Stimulated activated CD4-positive, alpha-beta T cell treated with anti-CD3 and anti-CD28 coated beads, Interleukin-2, amount 100 ng/mL, for 24 hours (primary cell): ENCODE results near the gene NRIP1.

Source experiments
- DNase-seq, 2 donors: peaks; one replicate each; pipeline ENCODE4 v3.0.0-alpha.2; 2020

The NRIP1 gene

GRCh38 chr21:15064576-15065391, at the start of gene NRIP1:
Gene NRIP1, minus strand, starts transcription at chr21:15065000. Its CDS starts 96,808 bp downstream, at chr21:14968192.
- peak; percentile 74 to 78 for DNase-seq

- no peak for DNase-seq
Measured at GRCh38 chr21:15112858-15113257, 48.1 kb upstream of the NRIP1 start.

GRCh38 chr21:15108801-15109200, 44.0 kb upstream of the NRIP1 start:
- no peak for DNase-seq

GRCh38 chr21:15104470-15104869, 39.7 kb upstream of the NRIP1 start:
- DNase-seq: no peak

GRCh38 chr21:15098908-15099307, 34.1 kb upstream of the NRIP1 start:
- no peak for DNase-seq

- DNase-seq: no peak
Measured at GRCh38 chr21:15098181-15098580, 33.4 kb upstream of the NRIP1 start.

GRCh38 chr21:15097580-15097979, 32.8 kb upstream of the NRIP1 start:
- DNase-seq: no peak

GRCh38 chr21:15096146-15096545, 31.3 kb upstream of the NRIP1 start:
- no peak for DNase-seq

- DNase-seq: no peak
Measured at GRCh38 chr21:15095326-15095725, 30.5 kb upstream of the NRIP1 start.

- DNase-seq: no peak
Measured at GRCh38 chr21:15094706-15095105, 29.9 kb upstream of the NRIP1 start.

GRCh38 chr21:15093216-15093615, 28.4 kb upstream of the NRIP1 start:
- DNase-seq: no peak

- no peak for DNase-seq
Measured at GRCh38 chr21:15092745-15093144, 27.9 kb upstream of the NRIP1 start.

- DNase-seq: no peak
Measured at GRCh38 chr21:15090390-15090789, 25.6 kb upstream of the NRIP1 start.

- DNase-seq: no peak
Measured at GRCh38 chr21:15088488-15088887, 23.7 kb upstream of the NRIP1 start.

GRCh38 chr21:15084668-15085067, 19.9 kb upstream of the NRIP1 start:
- DNase-seq: no peak

- no peak for DNase-seq
Measured at GRCh38 chr21:15080526-15080925, 15.7 kb upstream of the NRIP1 start.

GRCh38 chr21:15079269-15079668, 14.5 kb upstream of the NRIP1 start:
- DNase-seq: no peak

- DNase-seq: no peak
Measured at GRCh38 chr21:15078180-15078579, 13.4 kb upstream of the NRIP1 start.

GRCh38 chr21:15077529-15078145, 12.8 kb upstream of the NRIP1 start:
- no peak for DNase-seq

GRCh38 chr21:15076730-15077129, 11.9 kb upstream of the NRIP1 start:
- no peak for DNase-seq

- no peak for DNase-seq
Measured at GRCh38 chr21:15071009-15071408, 6.2 kb upstream of the NRIP1 start.

- no peak for DNase-seq
Measured at GRCh38 chr21:15066123-15066575, 1.3 kb upstream of the NRIP1 start.

GRCh38 chr21:15065392-15066122, 757 bp upstream of the NRIP1 start:
- DNase-seq: peak; percentile 74 to 80
